ENCODE data around the gene ATG7.

ATG7 gene

GRCh38 chr3:11543141-11543947, 271.1 kb downstream of the ATG7 start:
- no peak for DNase-seq

GRCh38 chr3:11543948-11544387, 271.8 kb downstream of the ATG7 start:
- no peak for DNase-seq

- no peak for DNase-seq
Measured at GRCh38 chr3:11544412-11545181, 272.4 kb downstream of the ATG7 start.

- no peak for DNase-seq
Measured at GRCh38 chr3:11545186-11545851, 273.1 kb downstream of the ATG7 start.

GRCh38 chr3:11546657-11547302, 274.6 kb downstream of the ATG7 start:
- no peak for DNase-seq

GRCh38 chr3:11547498-11547897, 275.3 kb downstream of the ATG7 start:
- no peak for DNase-seq

DNA sequence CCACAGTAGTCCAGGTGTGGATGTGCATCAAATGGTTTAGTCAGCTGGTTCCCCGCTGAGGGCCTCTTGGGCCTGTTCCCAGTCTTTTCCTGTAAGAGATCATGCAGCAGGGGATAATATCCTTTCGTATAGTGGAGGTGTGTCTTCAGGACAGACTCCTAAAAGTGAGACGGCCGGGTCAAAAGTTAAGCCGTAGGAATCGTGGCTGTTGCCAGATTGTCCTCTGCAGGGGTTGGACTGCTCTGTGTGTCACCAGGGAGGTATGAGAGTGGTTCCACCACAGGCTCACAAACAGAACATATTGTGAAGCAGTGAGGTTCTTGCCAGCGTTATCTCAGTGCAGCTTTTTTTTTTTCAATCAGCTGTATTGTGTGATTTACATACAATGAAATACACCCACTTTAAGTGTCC, 276.5 kb downstream of the ATG7 start:
- peak; percentile 56 for DNase-seq

GRCh38 chr3:11549580-11550140, 277.5 kb downstream of the ATG7 start:
- no peak for DNase-seq

- DNase-seq, result no peak
Measured at GRCh38 chr3:11551036-11551435, 278.8 kb downstream of the ATG7 start.

- no peak for DNase-seq
Measured at GRCh38 chr3:11552289-11553264, 280.4 kb downstream of the ATG7 start.

DNA sequence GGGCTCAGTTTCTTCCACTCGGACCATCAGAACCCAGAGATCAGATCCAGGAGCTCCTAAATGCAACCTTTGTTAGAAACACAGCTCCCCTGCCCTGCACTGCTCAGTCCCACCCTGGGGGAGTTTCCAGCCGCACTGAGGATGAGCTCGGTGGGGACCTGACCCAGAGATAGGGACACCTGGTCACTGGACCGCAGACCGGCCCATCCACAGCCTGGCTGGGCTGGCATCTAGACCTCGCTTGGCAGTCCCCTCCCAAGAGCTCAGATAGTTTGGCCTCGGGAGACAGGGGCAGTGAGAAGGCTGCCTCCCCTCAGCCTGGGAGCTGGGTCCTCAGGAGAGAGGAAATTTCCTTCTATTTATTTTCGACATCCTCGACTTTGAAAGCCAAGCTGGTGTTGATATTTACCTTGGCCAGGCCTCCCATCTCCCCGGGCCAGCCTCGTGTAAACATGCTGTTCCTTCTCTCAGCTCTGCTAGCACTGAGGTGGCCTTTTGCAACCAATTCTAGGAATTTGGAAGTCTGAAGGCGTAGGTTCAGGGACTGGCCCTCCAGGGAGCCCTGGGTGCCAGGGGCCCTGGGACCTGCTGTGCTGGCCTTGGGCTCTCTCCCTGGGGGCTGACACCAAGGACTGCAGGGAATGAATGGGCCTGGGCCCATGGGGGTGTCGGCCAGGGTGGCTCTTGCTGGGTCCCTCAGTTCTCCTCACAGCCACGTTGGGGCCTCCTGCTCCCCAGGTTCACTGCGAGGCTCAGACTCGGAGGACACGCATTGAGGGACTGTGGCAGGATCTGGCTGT, 281.4 kb downstream of the ATG7 start:
- DNase-seq, result no peak

DNA sequence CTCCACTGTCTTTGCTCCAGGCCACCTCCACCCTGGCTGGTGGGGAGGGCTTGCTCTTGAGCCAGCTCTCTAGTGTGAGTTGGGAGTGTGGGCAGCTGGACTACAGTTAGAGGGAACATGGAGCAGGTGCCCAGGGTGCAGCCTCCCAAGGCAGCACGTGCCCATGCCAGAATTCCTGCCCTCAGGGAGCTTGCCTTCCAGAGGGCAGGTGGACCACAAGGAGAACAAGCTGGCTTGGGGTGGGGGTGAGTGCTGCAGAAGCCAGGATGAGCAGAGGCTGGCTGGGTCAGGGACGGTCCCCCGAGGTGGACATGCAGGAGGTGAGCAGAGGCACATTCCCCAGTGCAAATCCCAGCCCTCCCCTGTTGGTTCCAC, 282.0 kb downstream of the ATG7 start:
- DNase-seq, result no peak

GRCh38 chr3:11554666-11555065, 282.5 kb downstream of the ATG7 start:
- no peak for DNase-seq

DNA sequence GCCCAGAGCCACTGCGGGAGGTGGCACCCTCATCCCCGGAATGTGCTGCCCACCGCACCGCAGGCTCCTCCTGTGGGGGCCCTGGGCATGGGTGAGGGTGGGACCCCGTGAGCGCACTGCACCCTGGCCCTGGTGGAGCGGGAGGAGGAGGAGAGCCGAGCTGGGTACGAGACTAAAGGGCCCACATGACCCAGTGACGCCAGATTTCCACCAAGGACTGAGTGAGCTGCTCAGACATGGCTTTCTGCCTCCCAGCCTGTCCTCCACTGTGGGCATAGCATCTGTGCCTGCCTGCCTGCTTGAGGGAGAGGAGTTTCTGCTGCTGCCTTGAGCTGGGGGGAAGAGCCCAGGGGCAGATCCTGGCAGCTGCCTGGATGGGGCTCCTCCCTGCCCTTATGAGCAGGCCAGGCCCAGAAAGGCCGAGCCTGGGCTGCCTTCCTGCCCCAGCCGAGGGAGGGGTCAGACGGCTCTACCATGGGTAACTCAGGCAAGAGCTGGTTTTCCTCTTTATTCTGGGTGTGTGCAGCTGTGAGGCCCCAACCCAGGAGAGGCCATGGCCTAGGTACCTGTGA, 283.1 kb downstream of the ATG7 start:
- no peak for DNase-seq

GRCh38 chr3:11555881-11556633, 283.9 kb downstream of the ATG7 start:
- no peak for DNase-seq

GRCh38 chr3:11556851-11557644, 284.9 kb downstream of the ATG7 start:
- DNase-seq, result peak; percentile 29

GRCh38 chr3:11558002-11558401, 285.8 kb downstream of the ATG7 start:
- no peak for DNase-seq

DNA sequence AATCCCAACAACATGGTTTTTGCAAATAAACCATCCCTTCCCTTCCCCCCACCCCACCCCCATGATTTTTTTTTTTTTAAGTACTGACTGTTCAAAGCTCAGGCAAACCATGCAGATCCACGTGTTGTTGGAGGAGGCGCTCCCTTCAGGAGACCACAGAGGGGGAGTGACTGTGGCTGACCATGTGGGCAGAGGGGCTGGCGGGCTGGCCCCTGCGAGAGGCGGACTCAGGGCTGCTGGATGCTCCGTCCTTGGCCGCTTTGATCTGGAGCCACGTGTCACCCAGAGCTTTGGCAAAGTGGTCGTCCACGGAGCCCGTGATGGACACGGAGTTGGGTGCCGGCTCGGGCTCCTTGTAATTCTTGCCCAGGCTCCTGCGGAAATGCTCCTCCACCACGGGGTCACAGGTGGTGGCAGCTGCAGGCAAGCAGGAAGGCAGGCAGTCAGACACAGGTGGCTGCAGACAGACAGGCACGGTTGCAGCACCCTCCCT, 286.3 kb downstream of the ATG7 start:
- no peak for DNase-seq

All from T1000 (cell line).